GM21825 (cell line): ENCODE measurements around the gene CCN2.

Experiments used
- ATAC-seq: cut with Tn5 transposase; IDR thresholded peaks from one replicate; pipeline ENCODE4 v1.9.1; 2021; ENCODE audit warnings: mild to moderate bottlenecking, moderate library complexity; ENCODE audit not compliant: unreplicated experiment

Gene CCN2, protein sequence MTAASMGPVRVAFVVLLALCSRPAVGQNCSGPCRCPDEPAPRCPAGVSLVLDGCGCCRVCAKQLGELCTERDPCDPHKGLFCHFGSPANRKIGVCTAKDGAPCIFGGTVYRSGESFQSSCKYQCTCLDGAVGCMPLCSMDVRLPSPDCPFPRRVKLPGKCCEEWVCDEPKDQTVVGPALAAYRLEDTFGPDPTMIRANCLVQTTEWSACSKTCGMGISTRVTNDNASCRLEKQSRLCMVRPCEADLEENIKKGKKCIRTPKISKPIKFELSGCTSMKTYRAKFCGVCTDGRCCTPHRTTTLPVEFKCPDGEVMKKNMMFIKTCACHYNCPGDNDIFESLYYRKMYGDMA

GRCh38 chr6:131950767-131951575 lies at the start of gene CCN2:
TSS of gene CCN2 (minus strand) at chr6:131951372. CDS start at chr6:131951172, 200 bp downstream.
- no peak for ATAC-seq

DNA sequence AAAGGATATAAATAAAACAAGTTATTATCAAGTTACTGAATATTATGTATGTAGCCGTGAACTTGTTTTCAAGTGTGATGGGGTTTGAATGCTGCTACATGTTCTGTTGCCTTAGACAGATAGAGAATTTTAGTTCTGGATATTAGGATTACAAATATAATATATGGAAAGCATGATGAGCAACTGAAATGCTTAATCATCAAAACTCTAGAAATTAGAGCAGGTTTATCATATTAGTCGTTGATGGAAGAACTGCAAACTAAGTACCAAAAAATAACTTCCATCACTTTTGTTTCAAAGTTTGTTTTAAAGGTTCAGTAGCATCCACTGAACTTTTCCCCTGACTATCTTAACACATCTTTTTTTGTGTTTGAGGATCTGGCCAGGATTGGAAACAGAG lies 49.1 kb upstream of the CCN2 start:
- ATAC-seq, result no peak

DNA sequence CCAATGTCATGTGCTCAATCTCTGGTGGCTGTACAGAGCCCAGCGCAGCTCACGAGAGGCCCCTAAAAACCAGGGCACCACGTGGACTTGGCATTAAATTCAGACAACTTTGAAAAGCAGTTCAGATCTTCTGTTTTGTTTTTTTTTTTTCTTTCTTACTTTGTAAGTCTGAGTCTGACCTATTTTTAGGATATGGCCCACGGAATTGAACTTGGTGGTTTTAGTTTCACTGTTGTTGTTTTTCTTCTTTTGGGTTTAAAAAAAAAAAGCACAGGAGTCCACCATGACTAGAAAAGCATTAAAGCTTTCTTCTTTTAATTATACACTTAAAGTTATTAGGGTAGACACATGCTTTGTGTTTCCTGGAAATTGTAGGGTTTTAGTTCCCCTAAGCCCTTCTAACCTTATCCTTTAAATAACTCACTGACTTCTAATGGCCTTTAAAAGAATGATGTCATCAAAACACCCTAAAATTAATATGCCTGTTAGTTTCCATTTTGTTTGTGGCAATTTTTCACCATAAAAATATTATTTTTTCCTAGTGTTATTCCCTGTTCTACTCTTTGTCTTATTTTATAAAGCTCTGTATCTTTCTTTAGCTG lies 48.5 kb upstream of the CCN2 start:
- ATAC-seq, result no peak

DNA sequence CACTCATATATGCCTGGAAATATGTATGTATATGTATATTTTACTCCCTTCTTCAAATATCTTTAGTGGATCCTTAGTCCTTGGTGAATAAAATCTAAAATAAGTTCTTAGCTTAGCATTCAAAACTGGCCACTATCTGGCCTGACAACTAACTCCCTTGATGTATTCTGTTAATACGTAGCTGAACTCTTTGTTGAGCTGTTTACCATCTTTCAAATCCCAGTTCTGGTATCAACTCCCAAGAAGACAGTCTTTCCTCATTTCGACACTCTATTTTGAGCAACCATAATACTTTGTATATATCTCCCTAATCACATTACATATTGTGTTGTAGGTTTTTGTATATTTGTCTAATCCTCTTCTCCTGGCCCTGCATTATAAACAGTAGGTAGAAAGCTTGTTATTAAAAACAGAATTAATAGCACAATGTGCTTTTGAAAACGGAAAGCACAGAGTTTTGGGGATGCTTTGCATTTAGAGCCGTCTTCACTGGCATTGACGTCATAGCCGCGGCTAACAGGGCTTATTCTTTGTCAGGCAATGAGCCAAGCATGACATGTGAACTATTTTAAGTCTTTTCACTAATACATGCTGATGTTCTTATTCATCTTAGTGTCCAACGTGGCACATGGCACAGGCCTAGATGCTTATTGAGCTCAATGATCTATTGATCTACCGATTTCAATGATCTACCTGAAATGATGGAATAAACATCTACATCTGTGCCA lies 47.2 kb upstream of the CCN2 start:
- no peak for ATAC-seq

DNA sequence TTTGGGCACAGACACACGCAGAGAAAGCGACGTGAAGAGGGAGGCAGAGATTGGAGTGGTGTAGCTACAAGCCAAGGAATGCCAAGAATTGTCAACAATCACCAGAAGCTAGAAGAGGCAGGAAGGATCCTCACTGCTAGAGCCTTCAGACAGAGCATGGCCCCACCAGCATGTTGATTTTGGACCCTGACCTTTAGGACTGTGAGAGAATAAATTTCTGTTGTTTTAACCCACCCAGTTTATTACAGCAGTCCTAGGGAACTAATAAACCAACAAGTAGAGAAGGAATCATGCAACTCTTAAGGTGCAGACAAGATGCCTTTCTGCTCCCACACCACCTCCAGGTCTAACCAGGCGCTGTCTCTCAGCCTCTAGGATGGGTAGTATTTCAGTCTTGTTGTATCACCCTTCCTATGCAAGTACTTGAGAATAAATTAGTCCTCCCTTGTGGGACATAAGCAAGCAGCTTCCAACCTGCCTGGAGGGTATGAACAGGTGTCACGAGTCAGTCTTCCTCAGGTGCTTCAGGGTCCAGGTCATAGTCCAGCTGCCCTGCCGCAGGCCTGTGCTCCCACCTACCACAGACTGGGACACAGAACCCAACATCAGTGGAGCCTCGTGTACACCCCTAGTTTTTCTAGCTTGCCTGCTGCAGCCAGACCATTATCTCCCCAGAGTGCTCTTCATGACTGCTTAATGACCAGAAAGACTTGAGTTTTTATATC lies 46.4 kb upstream of the CCN2 start:
- ATAC-seq, result no peak

DNA sequence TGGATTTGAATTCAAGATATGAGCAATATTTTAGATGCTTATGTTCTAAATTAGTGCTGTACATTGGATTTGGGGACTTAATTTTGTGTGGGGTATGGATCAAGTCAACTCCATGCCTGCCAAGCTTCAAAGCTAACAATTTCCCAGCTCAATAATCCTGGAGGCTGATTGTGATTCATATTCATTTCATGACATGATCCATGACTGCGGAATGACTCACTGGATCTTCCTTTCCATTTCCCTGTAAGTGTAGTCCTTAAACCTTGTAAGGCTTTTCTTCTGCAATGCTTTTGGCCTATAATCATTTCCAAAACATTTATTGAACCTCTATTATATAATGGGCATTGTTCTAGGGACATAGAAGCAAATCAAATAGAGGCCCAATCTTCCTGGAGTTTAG lies 44.7 kb upstream of the CCN2 start:
- ATAC-seq, result no peak

DNA sequence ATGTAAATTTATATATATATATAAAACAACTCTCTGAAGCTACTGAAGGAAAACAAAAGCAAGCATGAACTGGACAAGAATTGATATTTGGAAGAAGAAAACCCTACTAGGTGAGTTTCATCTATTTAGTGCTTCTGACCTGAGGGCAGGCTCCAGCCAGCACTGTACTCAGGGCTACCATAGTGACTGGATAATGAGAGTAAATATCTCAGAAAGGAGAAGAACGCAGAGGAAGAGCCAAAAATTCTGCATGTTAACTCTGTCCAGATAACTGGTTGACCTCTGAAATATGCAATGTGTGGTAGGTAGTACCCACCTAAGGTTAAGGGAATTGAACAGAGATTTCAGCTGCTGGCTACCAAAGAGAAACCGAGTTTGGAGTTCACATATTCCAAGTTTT lies 41.4 kb upstream of the CCN2 start:
- ATAC-seq, result no peak

DNA sequence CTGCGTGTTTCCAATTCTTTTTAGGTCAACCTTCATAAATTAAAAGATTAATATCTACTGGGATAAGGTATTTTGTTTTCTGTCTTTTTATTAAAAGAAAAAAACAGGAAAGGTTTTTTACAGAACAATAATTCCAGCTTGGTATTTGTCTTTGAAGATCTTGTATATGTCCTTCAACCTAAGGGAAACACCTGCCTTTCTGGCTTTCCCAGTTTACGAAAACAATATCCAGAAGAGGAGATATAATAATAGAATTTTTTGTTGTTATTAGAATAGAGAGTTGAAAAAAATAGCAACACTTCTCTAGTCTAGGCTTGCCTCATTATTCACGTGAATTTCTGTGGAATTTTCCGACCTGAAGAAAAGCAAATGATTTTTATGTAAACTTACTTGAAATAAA lies 37.9 kb upstream of the CCN2 start:
- no peak for ATAC-seq

DNA sequence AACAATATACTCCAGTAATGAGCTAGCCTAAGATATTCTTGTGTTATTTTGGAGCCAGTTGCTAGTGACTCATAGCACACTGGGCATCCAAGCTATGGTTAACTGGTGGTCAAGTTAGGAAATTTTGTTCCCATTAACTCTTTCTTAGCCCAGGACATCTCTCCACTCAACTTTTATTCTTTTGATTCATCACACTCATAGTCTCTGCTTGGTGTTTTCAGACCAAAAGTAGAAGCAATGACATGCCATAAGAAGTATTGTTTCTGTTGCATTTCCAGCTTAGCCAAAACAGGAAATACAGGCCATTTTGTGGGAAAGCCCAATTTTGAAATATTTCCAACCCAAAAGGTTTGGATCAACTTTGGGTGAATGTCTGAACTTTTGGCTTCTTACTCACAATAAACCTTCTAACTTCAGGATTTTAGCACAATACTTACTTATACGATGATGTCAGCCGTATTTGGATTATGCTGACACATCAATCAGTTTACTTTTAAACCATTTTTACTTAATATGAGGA lies 31.6 kb upstream of the CCN2 start:
- no peak for ATAC-seq

GRCh38 chr6:131981624-131981978 lies 30.4 kb upstream of the CCN2 start:
- no peak for ATAC-seq

- ATAC-seq, result no peak
These were observed 29.8 kb upstream of the CCN2 start for GRCh38 chr6:131980791-131981623.

DNA sequence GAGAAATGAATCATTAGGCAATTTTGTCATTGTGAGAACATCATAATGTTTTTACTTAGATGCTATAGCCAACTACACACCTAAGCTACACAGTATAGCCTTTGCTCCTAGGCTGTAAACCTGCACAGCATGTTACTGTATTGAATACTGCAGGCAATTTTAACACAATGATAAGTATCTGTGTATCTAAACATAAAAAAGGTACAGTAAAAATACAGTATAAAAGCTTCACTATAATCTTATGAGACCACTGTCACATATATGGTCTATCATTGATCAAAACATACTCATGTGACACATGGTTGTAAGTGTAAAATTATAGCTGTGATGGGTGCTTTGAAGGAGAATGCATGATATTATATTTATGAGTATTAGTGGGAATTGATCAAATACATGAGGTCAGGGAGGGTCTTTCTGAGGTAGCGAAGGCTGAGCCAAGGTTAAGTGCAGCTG lies 29.2 kb upstream of the CCN2 start:
- ATAC-seq, result no peak

DNA sequence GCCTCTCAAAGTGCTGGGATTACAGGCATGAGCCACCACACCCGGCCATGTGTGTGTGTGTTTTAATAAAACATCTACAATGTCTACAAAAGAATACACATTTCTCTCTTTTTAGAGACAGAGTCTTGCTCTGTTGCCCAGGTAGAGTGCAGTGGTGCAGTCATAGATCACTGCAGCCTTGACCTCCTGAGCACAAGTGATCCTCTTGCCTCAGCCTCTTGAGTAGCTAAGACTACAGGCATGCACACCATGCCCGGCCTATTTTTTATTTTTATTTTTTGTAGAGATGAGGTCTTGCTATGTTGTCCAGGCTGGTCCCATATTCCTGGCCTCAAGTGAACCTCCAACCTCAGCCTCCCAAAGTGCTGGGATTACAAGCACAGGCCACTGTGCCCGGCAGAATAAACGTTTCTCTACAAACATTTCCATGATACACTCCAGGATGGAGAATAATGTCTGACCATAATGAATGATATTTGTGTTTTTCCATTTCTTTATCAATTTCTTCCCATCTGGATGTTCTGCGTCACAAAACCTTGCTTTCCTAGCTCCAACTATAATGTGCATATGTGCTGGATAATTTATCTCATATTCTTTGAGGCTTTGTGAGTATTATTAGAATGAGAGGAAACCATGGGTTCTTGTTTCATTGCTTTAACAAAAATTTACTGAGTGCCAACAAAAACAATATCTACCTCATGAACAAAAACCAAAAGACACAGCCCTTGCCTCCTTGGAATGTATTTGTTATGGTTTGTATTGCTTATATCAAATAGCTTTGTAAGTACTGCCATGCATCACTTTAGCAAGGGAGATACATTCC lies 28.6 kb upstream of the CCN2 start:
- ATAC-seq, result no peak

- ATAC-seq, result no peak
These were observed 27.4 kb upstream of the CCN2 start for GRCh38 chr6:131978522-131978921.

DNA sequence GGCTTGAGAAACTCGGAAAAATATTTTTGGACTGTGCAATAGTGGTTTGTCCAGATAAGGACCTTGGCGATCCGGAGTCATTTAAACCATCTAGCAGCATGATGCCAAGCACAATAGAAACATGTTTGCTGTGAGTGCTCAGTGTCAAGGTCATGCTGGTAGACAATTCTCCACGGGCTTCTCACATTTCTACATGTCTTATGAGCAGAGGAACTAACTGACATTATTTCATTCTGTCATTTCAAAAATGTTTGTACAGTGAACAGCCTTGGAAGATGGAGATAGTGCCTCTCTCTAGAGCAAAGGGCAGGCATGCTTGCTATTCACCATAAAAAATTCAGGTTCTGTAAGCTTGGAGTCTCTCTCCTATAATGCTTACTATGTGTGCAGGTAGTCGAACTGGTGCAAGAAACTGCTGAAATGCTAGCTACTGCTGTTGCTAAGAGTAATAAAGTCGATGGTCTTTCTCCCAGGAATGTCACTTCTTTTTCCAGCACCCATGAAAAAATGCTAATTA lies 25.4 kb upstream of the CCN2 start:
- no peak for ATAC-seq

DNA sequence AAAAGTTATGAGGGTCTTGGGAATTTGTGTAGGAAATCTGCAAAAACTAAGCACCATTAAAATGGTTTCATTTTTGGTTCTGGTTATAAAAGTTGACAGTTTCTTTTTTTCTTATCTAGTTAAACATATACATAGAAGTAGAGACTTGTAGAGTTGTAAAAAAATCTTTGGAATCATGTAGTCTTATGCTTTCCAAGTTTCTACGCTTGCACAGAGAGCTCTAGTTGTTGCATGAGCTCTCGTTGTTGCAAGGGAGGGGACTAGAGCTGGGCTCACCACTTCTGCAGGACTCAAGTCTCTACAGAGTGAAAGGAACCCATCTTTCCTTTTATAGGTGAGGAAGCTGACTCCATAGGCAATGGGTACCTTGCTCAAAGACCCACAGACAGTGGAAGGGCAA lies 21.6 kb upstream of the CCN2 start:
- ATAC-seq, result no peak

- ATAC-seq, result no peak
These were observed 19.1 kb upstream of the CCN2 start for GRCh38 chr6:131970076-131970859.

GRCh38 chr6:131968656-131969055 lies 17.5 kb upstream of the CCN2 start:
- no peak for ATAC-seq
